K562 (cell line): ENCODE results near the gene RABL3.

Experiments
- CTCF ChIP-seq, 3 experiments: IDR thresholded peaks in 2 of 3; conservative IDR thresholded peaks in 1 of 3; 2 replicates each; pipeline ENCODE4 v1.5.1; 2011 to 2012; ENCODE audit warnings: low read length in 3 of 3, mild to moderate bottlenecking in 3 of 3, control low read depth in 2 of 3, improper control_type of control experiment in 1 of 3, inconsistent platforms in 1 of 3, low read depth in 1 of 3, mixed read lengths in 1 of 3, moderate library complexity in 1 of 3; ENCODE audit not compliant: insufficient read depth in 2 of 3
- E2F3 ChIP-seq: fragments of 250-450 bp; sonication (Bioruptor Pico); IDR thresholded peaks from 2 replicates; pipeline ENCODE4 v1.4.0; 2020; ENCODE audit warnings: mild to moderate bottlenecking
- JUN ChIP-seq, 2 experiments: sonication (generic) in 1 of 2; formaldehyde crosslinking in 1 of 2; IDR thresholded peaks; 2 replicates each; pipeline versions ENCODE4 v1.6.1 to v1.8.0; 2012 to 2022; ENCODE audit warnings: borderline replicate concordance in 2 of 2, mild to moderate bottlenecking in 2 of 2, improper control_type of control experiment in 1 of 2, low read depth in 1 of 2, low read length in 1 of 2, missing genetic modification reagents in 1 of 2
- MYBL2 ChIP-seq, 2 experiments: fragments of 450-650 bp in 1 of 2; sonication (generic) in 1 of 2; formaldehyde crosslinking in 1 of 2; IDR thresholded peaks; 2 replicates each; pipeline versions ENCODE4 v1.6.1 to v1.8.1; 2017 to 2022; ENCODE audit warnings: borderline replicate concordance in 1 of 2, inconsistent platforms in 1 of 2, low read depth in 1 of 2, mild to moderate bottlenecking in 1 of 2, missing genetic modification reagents in 1 of 2, moderate library complexity in 1 of 2
- ZNF280A ChIP-seq: fragments of 450-650 bp; IDR thresholded peaks from 2 replicates; pipeline ENCODE4 v1.6.1; 2018; ENCODE audit warnings: mild to moderate bottlenecking, low read depth; ENCODE audit not compliant: partially characterized antibody

- TF ChIP-seq JUN (IDR thresholded peaks at IDR 0.05; ENCODE audit: borderline replicate concordance, low read depth, low read length) (no peak), JUN (CRISPR knock-in tag; IDR thresholded peaks at IDR 0.05; ENCODE audit: borderline replicate concordance) (no peak), ZNF280A (no peak), E2F3 (CRISPR knock-in tag) (no peak), MYBL2 (IDR thresholded peaks at IDR 0.05; ENCODE audit: low read depth) (no peak), MYBL2 (CRISPR knock-in tag; IDR thresholded peaks at IDR 0.05; ENCODE audit: borderline replicate concordance) (no peak), CTCF (IDR thresholded peaks at IDR 0.05 in 2 of 3, conservative IDR thresholded peaks at IDR 0.05 in 1 of 3; ENCODE audit: insufficient read depth in 2 of 3, low read depth in 1 of 3, low read length in 3 of 3) (no peak)
These were observed 92.5 kb downstream of the RABL3 start for GRCh38 chr3:120649830-120650233.
